ENCODE results near the gene SCN5A. TPM values are rescaled to one million over a fixed set of nuclear protein-coding genes. Genes with fewer than 3 reads are reported as not detected.

Gene SCN5A
- total RNA-seq, 1 donor, result not detected

DNA sequence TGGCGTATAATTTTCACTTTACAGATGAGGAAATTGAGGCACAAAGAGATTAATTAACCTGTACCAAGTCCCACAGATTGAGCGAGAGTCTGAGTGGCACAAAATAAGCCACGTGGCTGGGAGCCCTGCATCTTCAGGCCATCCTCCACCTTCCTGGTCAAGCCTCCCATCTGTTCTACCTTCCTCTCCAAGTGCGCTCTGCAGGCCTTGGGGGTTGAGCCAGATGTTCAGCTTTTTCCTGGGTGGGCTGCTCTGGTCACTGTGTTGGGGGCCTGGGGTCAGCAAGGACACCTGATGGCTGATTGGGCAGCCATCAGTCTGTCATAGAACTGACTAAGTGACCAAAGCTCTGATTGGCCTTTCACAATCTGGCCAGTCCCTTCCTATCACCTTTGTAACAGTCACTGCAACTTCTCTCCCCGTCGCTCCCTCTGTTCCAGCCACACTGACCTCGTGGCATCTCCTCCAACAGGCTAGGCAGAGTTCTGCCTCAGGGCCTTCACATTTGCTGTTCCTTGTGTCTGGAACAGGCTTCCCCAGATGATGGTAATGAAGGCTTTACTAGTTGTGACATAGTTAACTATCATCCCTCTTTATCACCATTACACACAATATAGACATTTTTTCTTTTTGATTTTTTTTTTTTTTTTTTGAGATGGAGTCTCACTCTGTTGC lies 46.8 kb downstream of the SCN5A start:
- no peak overlapping the region for H3K4me3 ChIP-seq (ENCODE audit: insufficient read depth, low read length)
- no peak overlapping the region for H3K27ac ChIP-seq (ENCODE audit: low read depth, low read length)
- no peaks in the 10 kb centered on the region for H4K20me1 ChIP-seq (ENCODE audit: insufficient read depth, low read length)
- H3K9me3 ChIP-seq (ENCODE audit: low read depth, low read length), result no peaks in the 10 kb centered on the region
- H3K27me3 ChIP-seq (ENCODE audit: insufficient read depth, low read length), result no peaks in the 10 kb centered on the region
- H3K79me2 ChIP-seq (ENCODE audit: insufficient read depth, low read length), result no peaks in the 10 kb centered on the region
- H2AFZ ChIP-seq (ENCODE audit: low read length), result no peak overlapping the region
- no peaks in the 10 kb centered on the region for H3K36me3 ChIP-seq (ENCODE audit: insufficient read depth, low read length)
- H3K4me1 ChIP-seq (ENCODE audit: insufficient read depth, low read length), result no peaks in the 10 kb centered on the region
- no peak overlapping the region for H3K4me2 ChIP-seq (ENCODE audit: insufficient read depth, low read length)
- DNase-seq (ENCODE audit: insufficient read length, low spot score, missing footprints), result peak; percentile 44
- TF ChIP-seq, protein P1, sequence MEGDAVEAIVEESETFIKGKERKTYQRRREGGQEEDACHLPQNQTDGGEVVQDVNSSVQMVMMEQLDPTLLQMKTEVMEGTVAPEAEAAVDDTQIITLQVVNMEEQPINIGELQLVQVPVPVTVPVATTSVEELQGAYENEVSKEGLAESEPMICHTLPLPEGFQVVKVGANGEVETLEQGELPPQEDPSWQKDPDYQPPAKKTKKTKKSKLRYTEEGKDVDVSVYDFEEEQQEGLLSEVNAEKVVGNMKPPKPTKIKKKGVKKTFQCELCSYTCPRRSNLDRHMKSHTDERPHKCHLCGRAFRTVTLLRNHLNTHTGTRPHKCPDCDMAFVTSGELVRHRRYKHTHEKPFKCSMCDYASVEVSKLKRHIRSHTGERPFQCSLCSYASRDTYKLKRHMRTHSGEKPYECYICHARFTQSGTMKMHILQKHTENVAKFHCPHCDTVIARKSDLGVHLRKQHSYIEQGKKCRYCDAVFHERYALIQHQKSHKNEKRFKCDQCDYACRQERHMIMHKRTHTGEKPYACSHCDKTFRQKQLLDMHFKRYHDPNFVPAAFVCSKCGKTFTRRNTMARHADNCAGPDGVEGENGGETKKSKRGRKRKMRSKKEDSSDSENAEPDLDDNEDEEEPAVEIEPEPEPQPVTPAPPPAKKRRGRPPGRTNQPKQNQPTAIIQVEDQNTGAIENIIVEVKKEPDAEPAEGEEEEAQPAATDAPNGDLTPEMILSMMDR (IDR thresholded peaks at IDR 0.05; ENCODE audit: extremely low read depth, low read depth, low read length), result no peak

- peak; percentile 68 for DNase-seq (ENCODE audit: insufficient read length, low spot score, missing footprints)
- Histone ChIP-seq H2AFZ (ENCODE audit: low read length) (no peak overlapping the region), H3K79me2 (ENCODE audit: insufficient read depth, low read length) (no peaks in the 10 kb centered on the region), H3K4me2 (ENCODE audit: insufficient read depth, low read length) (no peak overlapping the region), H3K27me3 (ENCODE audit: insufficient read depth, low read length) (no peaks in the 10 kb centered on the region), H3K27ac (ENCODE audit: low read depth, low read length) (no peak overlapping the region), H3K9me3 (ENCODE audit: low read depth, low read length) (no peaks in the 10 kb centered on the region), H3K36me3 (ENCODE audit: insufficient read depth, low read length) (no peaks in the 10 kb centered on the region), H3K4me3 (ENCODE audit: insufficient read depth, low read length) (no peak overlapping the region), H4K20me1 (ENCODE audit: insufficient read depth, low read length) (no peaks in the 10 kb centered on the region), H3K4me1 (ENCODE audit: insufficient read depth, low read length) (no peaks in the 10 kb centered on the region)
- TF ChIP-seq, protein P1 (IDR thresholded peaks at IDR 0.05; ENCODE audit: extremely low read depth, low read depth, low read length), result no peak
These were observed 47.4 kb downstream of the SCN5A start for GRCh38 chr3:38601956-38602550.

GRCh38 chr3:38600551-38600950 lies 48.9 kb downstream of the SCN5A start:
- Histone ChIP-seq H4K20me1 (ENCODE audit: insufficient read depth, low read length) (no peaks in the 10 kb centered on the region), H3K79me2 (ENCODE audit: insufficient read depth, low read length) (no peaks in the 10 kb centered on the region), H3K4me3 (ENCODE audit: insufficient read depth, low read length) (no peak overlapping the region), H3K27me3 (ENCODE audit: insufficient read depth, low read length) (no peaks in the 10 kb centered on the region), H3K9me3 (ENCODE audit: low read depth, low read length) (no peaks in the 10 kb centered on the region), H3K4me1 (ENCODE audit: insufficient read depth, low read length) (no peaks in the 10 kb centered on the region), H3K36me3 (ENCODE audit: insufficient read depth, low read length) (no peaks in the 10 kb centered on the region), H3K27ac (ENCODE audit: low read depth, low read length) (no peak overlapping the region), H3K4me2 (ENCODE audit: insufficient read depth, low read length) (no peak overlapping the region), H2AFZ (ENCODE audit: low read length) (no peak overlapping the region)
- DNase-seq (ENCODE audit: insufficient read length, low spot score, missing footprints), result peak; percentile 45
- TF ChIP-seq, protein P1 (IDR thresholded peaks at IDR 0.05; ENCODE audit: extremely low read depth, low read depth, low read length), result no peak

DNA sequence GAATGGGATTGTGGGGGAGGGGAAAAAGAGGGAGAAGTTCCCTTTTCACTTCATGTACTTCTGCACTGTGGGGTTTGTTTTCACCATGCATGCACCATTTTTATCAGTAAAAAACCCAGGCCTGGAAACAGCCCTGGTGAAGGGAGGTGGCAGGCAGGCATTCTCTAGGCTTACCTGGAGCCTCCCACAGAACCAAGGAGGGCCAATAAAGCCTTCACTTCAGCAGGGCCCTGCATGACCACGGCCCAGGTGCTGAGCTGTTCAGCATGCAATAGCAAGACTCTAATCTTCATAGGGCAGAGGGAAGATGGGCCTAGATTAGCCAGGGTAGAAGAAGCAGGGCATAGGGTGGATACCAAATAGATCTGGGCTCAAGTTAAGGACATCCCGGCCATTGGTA lies 49.6 kb downstream of the SCN5A start:
- Histone ChIP-seq H3K27ac (ENCODE audit: low read depth, low read length) (no peak overlapping the region), H3K4me1 (ENCODE audit: insufficient read depth, low read length) (no peaks in the 10 kb centered on the region), H3K79me2 (ENCODE audit: insufficient read depth, low read length) (no peaks in the 10 kb centered on the region), H4K20me1 (ENCODE audit: insufficient read depth, low read length) (no peaks in the 10 kb centered on the region), H2AFZ (ENCODE audit: low read length) (no peak overlapping the region), H3K4me2 (ENCODE audit: insufficient read depth, low read length) (no peak overlapping the region), H3K9me3 (ENCODE audit: low read depth, low read length) (no peaks in the 10 kb centered on the region), H3K27me3 (ENCODE audit: insufficient read depth, low read length) (no peaks in the 10 kb centered on the region), H3K36me3 (ENCODE audit: insufficient read depth, low read length) (no peaks in the 10 kb centered on the region), H3K4me3 (ENCODE audit: insufficient read depth, low read length) (no peak overlapping the region)
- DNase-seq (ENCODE audit: insufficient read length, low spot score, missing footprints), result peak; percentile 62
- TF ChIP-seq, protein P1 (IDR thresholded peaks at IDR 0.05; ENCODE audit: extremely low read depth, low read depth, low read length), result no peak

Measured in osteoblast (primary cell).